ENCODE data around the gene CASP3.
"Not testable (repeated sequence)": the region's sequence is repeated elsewhere in the genome, so short reads cannot be mapped to it uniquely, and the experiment has no call there.

DNA sequence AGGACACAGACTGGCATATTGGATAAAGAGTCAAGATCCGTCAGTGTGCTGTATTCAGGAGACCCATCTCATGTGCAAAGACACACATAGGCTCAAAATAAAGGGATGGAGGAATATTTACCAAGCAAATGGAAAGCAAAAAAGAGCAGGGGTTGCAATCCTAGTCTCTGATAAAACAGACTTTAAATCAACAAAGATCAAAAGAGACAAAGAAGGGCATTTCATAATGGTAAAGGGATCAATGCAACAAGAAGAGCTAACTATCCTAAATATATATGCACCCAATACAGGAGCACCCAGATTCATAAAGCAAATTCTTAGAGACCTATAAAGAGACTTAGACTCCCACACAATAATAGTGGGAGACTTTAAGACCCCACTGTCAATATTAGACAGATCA is 46.4 kb downstream of the CASP3 start:
- TF ChIP-seq POLR2AphosphoS5 (IDR thresholded peaks at IDR 0.05); EP300 (IDR thresholded peaks at IDR 0.05; ENCODE audit: low read depth); POLR2A (IDR thresholded peaks at IDR 0.05): not testable (repeated sequence)
- TF ChIP-seq, protein P1, sequence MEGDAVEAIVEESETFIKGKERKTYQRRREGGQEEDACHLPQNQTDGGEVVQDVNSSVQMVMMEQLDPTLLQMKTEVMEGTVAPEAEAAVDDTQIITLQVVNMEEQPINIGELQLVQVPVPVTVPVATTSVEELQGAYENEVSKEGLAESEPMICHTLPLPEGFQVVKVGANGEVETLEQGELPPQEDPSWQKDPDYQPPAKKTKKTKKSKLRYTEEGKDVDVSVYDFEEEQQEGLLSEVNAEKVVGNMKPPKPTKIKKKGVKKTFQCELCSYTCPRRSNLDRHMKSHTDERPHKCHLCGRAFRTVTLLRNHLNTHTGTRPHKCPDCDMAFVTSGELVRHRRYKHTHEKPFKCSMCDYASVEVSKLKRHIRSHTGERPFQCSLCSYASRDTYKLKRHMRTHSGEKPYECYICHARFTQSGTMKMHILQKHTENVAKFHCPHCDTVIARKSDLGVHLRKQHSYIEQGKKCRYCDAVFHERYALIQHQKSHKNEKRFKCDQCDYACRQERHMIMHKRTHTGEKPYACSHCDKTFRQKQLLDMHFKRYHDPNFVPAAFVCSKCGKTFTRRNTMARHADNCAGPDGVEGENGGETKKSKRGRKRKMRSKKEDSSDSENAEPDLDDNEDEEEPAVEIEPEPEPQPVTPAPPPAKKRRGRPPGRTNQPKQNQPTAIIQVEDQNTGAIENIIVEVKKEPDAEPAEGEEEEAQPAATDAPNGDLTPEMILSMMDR (IDR thresholded peaks at IDR 0.05) = not testable (repeated sequence)
